CD4-positive, alpha-beta memory T cell (primary cell): ENCODE data around the gene NUBPL. TPM values are rescaled to one million over a fixed set of nuclear protein-coding genes. Genes with fewer than 3 reads are reported as not detected.

Experiments
- CTCF ChIA-PET: fragments of 350-600 bp; sonication (Branson Sonifier 250); formaldehyde crosslinking; loops from one replicate; lab custom pipeline; 2021; ENCODE audit warnings: inconsistent platforms; ENCODE audit not compliant: partially characterized antibody; lab: Charles Lee
- POLR2A ChIA-PET: fragments of 350-600 bp; sonication (Branson Sonifier 250); formaldehyde crosslinking; loops from one replicate; lab custom pipeline; 2021; ENCODE audit not compliant: partially characterized antibody; lab: Charles Lee
- DNase-seq, 5 donors: peaks; one replicate each; pipeline versions ENCODE4 v3.0.0 to v3.0.0-alpha.2; 2020 to 2022; ENCODE audit warnings: mixed read lengths in 1 of 5
- H3K27ac ChIP-seq: one replicate; pipeline ENCODE4 v1.7.0; 2013; ENCODE audit warnings: low read depth, low read length
- H3K27me3 ChIP-seq: 2 replicates; pipeline ENCODE4 v1.7.0; 2013; ENCODE audit warnings: mild to moderate bottlenecking, low read length, moderate library complexity; ENCODE audit not compliant: insufficient read depth
- H3K36me3 ChIP-seq: 2 replicates; pipeline ENCODE4 v1.7.0; 2013; ENCODE audit warnings: mild to moderate bottlenecking, low read length, moderate library complexity; ENCODE audit not compliant: insufficient read depth
- H3K4me1 ChIP-seq: 2 replicates; pipeline ENCODE4 v1.7.0; 2013; ENCODE audit warnings: mild to moderate bottlenecking, low read length, moderate library complexity; ENCODE audit not compliant: insufficient read depth
- H3K4me3 ChIP-seq, 2 donors: one replicate each; pipeline ENCODE4 v1.7.0; 2013; ENCODE audit warnings: low read length in 2 of 2, mild to moderate bottlenecking in 1 of 2
- H3K9me3 ChIP-seq, 2 donors: one replicate each; pipeline ENCODE4 v1.7.0; 2013; ENCODE audit warnings: low read length in 2 of 2, control low read depth in 1 of 2; ENCODE audit not compliant: control insufficient read depth in 1 of 2
- H3K27ac Mint-ChIP-seq, 7 donors: one replicate each; pipeline ENCODE4 v1.8.0; 2020 to 2021; ENCODE audit warnings: mixed read lengths in 7 of 7, mild to moderate bottlenecking in 6 of 7, inconsistent platforms in 3 of 7, moderate library complexity in 3 of 7
- H3K27me3 Mint-ChIP-seq, 2 donors: one replicate each; pipeline ENCODE4 v1.8.0; 2020 to 2021; ENCODE audit warnings: mixed read lengths in 2 of 2
- H3K36me3 Mint-ChIP-seq, 2 donors: one replicate each; pipeline ENCODE4 v1.8.0; 2020 to 2021; ENCODE audit warnings: mixed read lengths in 2 of 2, inconsistent platforms in 1 of 2, mild to moderate bottlenecking in 1 of 2
- H3K4me1 Mint-ChIP-seq, 4 donors: one replicate each; pipeline ENCODE4 v1.8.0; 2020 to 2021; ENCODE audit warnings: mixed read lengths in 4 of 4, mild to moderate bottlenecking in 1 of 4
- H3K4me3 Mint-ChIP-seq, 8 donors: one replicate each; pipeline ENCODE4 v1.8.0; 2020 to 2021; ENCODE audit warnings: mixed read lengths in 8 of 8, mild to moderate bottlenecking in 7 of 8, moderate library complexity in 6 of 8, inconsistent platforms in 3 of 8
- H3K9me3 Mint-ChIP-seq, 8 donors: one replicate each; pipeline ENCODE4 v1.8.0; 2020 to 2021; ENCODE audit warnings: mixed read lengths in 8 of 8, mild to moderate bottlenecking in 5 of 8, inconsistent platforms in 3 of 8, moderate library complexity in 1 of 8
- intact Hi-C: fragments of 100-400 bp; cut with micrococcal nuclease; formaldehyde crosslinking; loops from one replicate; pipeline ENCODE4 v1.15.1; 2023
- polyA plus RNA-seq, 2 donors: library from polyadenylated mRNA; unstranded; fragments of 300-500 nt; fragmentation: Illumina TruSeq; gene quantifications; one replicate each; pipeline ENCODE4 v1.2.3, GENCODE V29; 2021
- total RNA-seq, 2 experiments: library from RNA; stranded (reverse); gene quantifications; one replicate each; pipeline ENCODE4 v1.2.3, GENCODE V29; 2021

Gene NUBPL
- total and polyA plus RNA-seq, 4 experiments from 2014 or later = 7.2 to 10.1 (median 7.4) TPM

DNA sequence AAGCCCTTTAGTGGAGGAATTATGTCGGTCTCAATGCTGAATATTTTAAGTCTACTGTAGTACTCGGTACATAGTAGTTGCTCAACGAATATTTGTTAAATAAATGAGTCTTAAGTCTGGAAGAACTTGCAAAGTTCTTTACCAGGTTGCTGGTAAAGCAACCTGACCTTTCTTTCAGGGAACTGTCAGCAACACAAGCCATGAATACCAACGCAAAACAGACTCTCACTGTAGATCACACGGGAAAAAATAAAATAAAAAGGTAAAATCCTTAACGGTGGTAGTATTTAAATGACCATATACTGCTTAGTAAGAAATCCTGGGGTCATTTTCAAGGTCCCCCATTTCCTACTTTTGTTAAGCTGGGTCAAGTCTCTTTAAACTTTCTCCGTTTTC is 447 bp upstream of the NUBPL start:
- H3K9me3 ChIP-seq = no peaks in the 10 kb centered on the region
- ChIA-PET POLR2A (interaction anchor here (0.8 to 1.5 kb wide), 4 partner anchors 10 to 534 kb away, joined by 3 to 8 read pairs (median 4); partner anchors contain the start of genes HEATR5A and STRN3), CTCF (interaction anchor here (0.5 kb wide), 1 partner anchor 1172 kb away, joined by 3 read pairs; no protein-coding TSS in a partner anchor)
- peak overlapping the region; percentile 94 for H3K4me3 ChIP-seq
- DNase-seq = no peak
- H3K9me3 Mint-ChIP-seq = peaks cover 0 to 4% (median 0%) of the 10 kb centered on the region in 8 donors
- H3K27ac ChIP-seq = peak overlapping the region; percentile 62
- peaks cover 9 to 24% of the 10 kb centered on the region in 2 donors for H3K27me3 Mint-ChIP-seq
- H3K36me3 ChIP-seq = no peaks in the 10 kb centered on the region
- intact Hi-C loops = loop anchor here (1.0 to 5.0 kb wide), 9 partner anchors 103 to 938 kb away; partner anchors contain the start of genes AP4S1, DTD2, HEATR5A and HECTD1
- H3K4me3 Mint-ChIP-seq = peak overlapping the region; percentile 94 to 98 (median 96)
- peaks cover 16 to 27% (median 21%) of the 10 kb centered on the region in 4 donors for H3K4me1 Mint-ChIP-seq
- H3K4me1 ChIP-seq = peaks cover 17% of the 10 kb centered on the region
- peaks cover 0 to 10% of the 10 kb centered on the region in 2 donors for H3K36me3 Mint-ChIP-seq
- no peaks in the 10 kb centered on the region for H3K27me3 ChIP-seq
- peak overlapping the region; percentile 94 to 99 (median 98) for H3K27ac Mint-ChIP-seq

GRCh38 chr14:31564194-31564593 is 3.0 kb downstream of the NUBPL start:
- peak overlapping the region in 1 of 8 donors; percentile 36 for H3K4me3 Mint-ChIP-seq
- H3K27ac Mint-ChIP-seq = peak overlapping the region in 1 of 7 donors; percentile 15
- intact Hi-C loops = loop anchor here (5.0 kb wide), 3 partner anchors 357 to 942 kb away; partner anchors contain the start of genes HECTD1 and SCFD1
- H3K4me1 Mint-ChIP-seq = peaks cover 19 to 27% (median 23%) of the 10 kb centered on the region in 4 donors
- no peaks in the 10 kb centered on the region for H3K27me3 ChIP-seq
- H3K27ac ChIP-seq = no peak overlapping the region
- no peaks in the 10 kb centered on the region for H3K9me3 ChIP-seq
- H3K4me1 ChIP-seq = peaks cover 17% of the 10 kb centered on the region
- no peaks in the 10 kb centered on the region for H3K36me3 ChIP-seq
- H3K27me3 Mint-ChIP-seq = peaks cover 1 to 3% of the 10 kb centered on the region in 2 donors
- no peak overlapping the region for H3K4me3 ChIP-seq
- H3K9me3 Mint-ChIP-seq = peaks cover 0 to 4% (median 0%) of the 10 kb centered on the region in 8 donors
- ChIA-PET POLR2A (no interaction called here), CTCF (interaction anchor here (0.9 kb wide), 1 partner anchor 9 kb away, joined by 3 read pairs; no protein-coding TSS in a partner anchor)
- peaks cover 4 to 24% of the 10 kb centered on the region in 2 donors for H3K36me3 Mint-ChIP-seq
- no peak for DNase-seq

DNA sequence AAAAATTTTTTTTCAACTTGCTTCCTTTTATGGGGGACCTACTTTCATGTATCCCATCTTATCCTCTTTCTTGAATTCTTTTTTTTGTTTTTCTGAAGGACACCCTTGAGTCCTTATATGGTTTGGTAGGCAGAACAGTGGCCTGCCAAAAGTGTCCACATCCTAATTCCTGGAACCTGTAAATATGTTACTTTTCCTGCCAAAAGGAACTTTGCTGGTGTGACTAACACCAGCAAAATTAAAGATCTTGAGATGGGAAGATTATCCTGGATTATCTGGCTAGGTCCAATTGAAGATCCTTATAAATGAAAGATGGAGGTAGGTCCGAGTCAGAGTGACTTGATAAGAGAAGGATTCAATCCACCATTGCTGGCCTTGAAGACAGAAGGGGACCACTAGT is 5.3 kb downstream of the NUBPL start:
- Mint-ChIP-seq H3K27me3 (no peaks in the 10 kb centered on the region), H3K36me3 (peaks cover 19 to 23% of the 10 kb centered on the region in 2 donors), H3K27ac (no peak overlapping the region), H3K9me3 (no peaks in the 10 kb centered on the region), H3K4me3 (no peak overlapping the region), H3K4me1 (peaks cover 7 to 16% (median 12%) of the 10 kb centered on the region in 4 donors)
- DNase-seq = no peak
- Histone ChIP-seq H3K36me3 (no peaks in the 10 kb centered on the region), H3K9me3 (no peaks in the 10 kb centered on the region), H3K4me3 (no peak overlapping the region), H3K27ac (no peak overlapping the region), H3K4me1 (peaks cover 9% of the 10 kb centered on the region), H3K27me3 (no peaks in the 10 kb centered on the region)
- POLR2A ChIA-PET = no interaction called here
- CTCF ChIA-PET = no interaction called here
- intact Hi-C loops = no loop called here

GRCh38 chr14:31567655-31568054 is 6.5 kb downstream of the NUBPL start:
- ChIA-PET POLR2A (no interaction called here), CTCF (no interaction called here)
- Histone ChIP-seq H3K27ac (no peak overlapping the region), H3K4me3 (no peak overlapping the region), H3K36me3 (no peaks in the 10 kb centered on the region), H3K27me3 (no peaks in the 10 kb centered on the region), H3K4me1 (no peaks in the 10 kb centered on the region), H3K9me3 (no peaks in the 10 kb centered on the region)
- H3K4me1 Mint-ChIP-seq = peaks cover 0 to 12% (median 6%) of the 10 kb centered on the region in 4 donors
- no peak overlapping the region for H3K4me3 Mint-ChIP-seq
- H3K36me3 Mint-ChIP-seq = peaks cover 20 to 24% of the 10 kb centered on the region in 2 donors
- DNase-seq = no peak
- H3K9me3 Mint-ChIP-seq = no peaks in the 10 kb centered on the region
- H3K27ac Mint-ChIP-seq = peak overlapping the region in 2 of 7 donors; percentile 32 to 53
- intact Hi-C loops = no loop called here
- no peaks in the 10 kb centered on the region for H3K27me3 Mint-ChIP-seq

GRCh38 chr14:31568161-31568560 is 7.0 kb downstream of the NUBPL start:
- H3K27me3 Mint-ChIP-seq = no peaks in the 10 kb centered on the region
- no peak overlapping the region for H3K4me3 Mint-ChIP-seq
- no peak for DNase-seq
- Histone ChIP-seq H3K36me3 (no peaks in the 10 kb centered on the region), H3K4me1 (no peaks in the 10 kb centered on the region), H3K4me3 (no peak overlapping the region), H3K27me3 (no peaks in the 10 kb centered on the region), H3K9me3 (no peaks in the 10 kb centered on the region), H3K27ac (no peak overlapping the region)
- no peaks in the 10 kb centered on the region for H3K9me3 Mint-ChIP-seq
- H3K4me1 Mint-ChIP-seq = peaks cover 0 to 9% (median 3%) of the 10 kb centered on the region in 4 donors
- intact Hi-C loops = no loop called here
- peaks cover 20 to 27% of the 10 kb centered on the region in 2 donors for H3K36me3 Mint-ChIP-seq
- POLR2A ChIA-PET = no interaction called here
- H3K27ac Mint-ChIP-seq = peak overlapping the region in 1 of 7 donors; percentile 53
- CTCF ChIA-PET = no interaction called here

DNA sequence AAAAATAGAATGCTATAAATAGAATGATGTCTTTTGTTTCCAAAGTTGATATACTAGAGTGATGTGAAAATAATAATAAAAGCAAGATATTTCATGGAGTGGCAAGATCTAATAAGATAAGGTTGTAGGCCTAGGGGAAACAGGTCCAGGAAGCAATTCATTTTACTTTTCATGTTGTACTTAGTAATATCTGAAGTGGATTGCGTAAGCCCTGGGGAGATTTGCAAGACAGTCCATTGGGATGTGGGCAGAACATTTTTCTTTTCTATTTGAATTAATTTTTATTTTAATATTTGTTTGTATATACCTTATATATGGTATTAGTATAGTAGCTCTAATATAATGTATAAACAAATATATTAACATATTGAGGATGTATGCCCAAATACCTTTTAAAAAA is 7.5 kb downstream of the NUBPL start:
- H3K4me1 Mint-ChIP-seq = peaks cover 0 to 6% (median 3%) of the 10 kb centered on the region in 4 donors
- no peaks in the 10 kb centered on the region for H3K9me3 Mint-ChIP-seq
- peaks cover 20 to 32% of the 10 kb centered on the region in 2 donors for H3K36me3 Mint-ChIP-seq
- H3K4me3 Mint-ChIP-seq = no peak overlapping the region
- intact Hi-C loops = no loop called here
- Histone ChIP-seq H3K4me1 (no peaks in the 10 kb centered on the region), H3K27ac (no peak overlapping the region), H3K4me3 (no peak overlapping the region), H3K36me3 (no peaks in the 10 kb centered on the region), H3K9me3 (no peaks in the 10 kb centered on the region), H3K27me3 (no peaks in the 10 kb centered on the region)
- H3K27ac Mint-ChIP-seq = peak overlapping the region in 2 of 7 donors; percentile 8 to 38
- CTCF ChIA-PET = no interaction called here
- no peak for DNase-seq
- H3K27me3 Mint-ChIP-seq = no peaks in the 10 kb centered on the region
- POLR2A ChIA-PET = no interaction called here

DNA sequence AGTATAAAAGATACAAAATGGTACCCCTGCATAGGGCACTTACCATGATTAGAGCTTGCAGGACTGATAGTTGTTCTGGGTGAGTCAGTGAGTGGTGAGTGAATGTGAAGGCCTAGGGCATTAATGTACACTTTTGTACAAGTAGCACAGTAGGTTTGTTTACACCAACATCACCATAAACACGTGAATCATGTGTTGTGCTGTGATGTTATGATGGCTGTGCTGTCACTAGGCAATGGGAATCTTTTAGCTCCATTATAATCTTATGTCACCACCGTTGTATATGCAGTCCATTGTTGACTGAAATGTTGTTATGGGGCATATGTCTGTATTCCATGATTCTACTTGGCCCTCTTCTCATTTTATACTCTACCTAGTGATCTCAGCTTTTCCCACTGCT is 11.8 kb downstream of the NUBPL start:
- Histone ChIP-seq H3K4me1 (no peaks in the 10 kb centered on the region), H3K27ac (no peak overlapping the region), H3K9me3 (no peaks in the 10 kb centered on the region), H3K36me3 (no peaks in the 10 kb centered on the region), H3K4me3 (no peak overlapping the region), H3K27me3 (no peaks in the 10 kb centered on the region)
- H3K36me3 Mint-ChIP-seq = peaks cover 16 to 52% of the 10 kb centered on the region in 2 donors
- peaks cover 0 to 11% (median 5%) of the 10 kb centered on the region in 4 donors for H3K4me1 Mint-ChIP-seq
- H3K27me3 Mint-ChIP-seq = no peaks in the 10 kb centered on the region
- CTCF ChIA-PET = interaction anchor here (1.2 kb wide), 2 partner anchors 8 to 15 kb away, joined by 3 read pairs; no protein-coding TSS in a partner anchor
- POLR2A ChIA-PET = no interaction called here
- no peak for DNase-seq
- H3K4me3 Mint-ChIP-seq = no peak overlapping the region
- no peaks in the 10 kb centered on the region for H3K9me3 Mint-ChIP-seq
- H3K27ac Mint-ChIP-seq = no peak overlapping the region
- intact Hi-C loops = no loop called here
